ENCODE measurements around the gene ADCY7. TPM values are rescaled to one million over a fixed set of nuclear protein-coding genes. Genes with fewer than 3 reads are reported as not detected.

Gene ADCY7
- total RNA-seq, 1 experiment from 2014 or later, result 38.5 TPM

DNA sequence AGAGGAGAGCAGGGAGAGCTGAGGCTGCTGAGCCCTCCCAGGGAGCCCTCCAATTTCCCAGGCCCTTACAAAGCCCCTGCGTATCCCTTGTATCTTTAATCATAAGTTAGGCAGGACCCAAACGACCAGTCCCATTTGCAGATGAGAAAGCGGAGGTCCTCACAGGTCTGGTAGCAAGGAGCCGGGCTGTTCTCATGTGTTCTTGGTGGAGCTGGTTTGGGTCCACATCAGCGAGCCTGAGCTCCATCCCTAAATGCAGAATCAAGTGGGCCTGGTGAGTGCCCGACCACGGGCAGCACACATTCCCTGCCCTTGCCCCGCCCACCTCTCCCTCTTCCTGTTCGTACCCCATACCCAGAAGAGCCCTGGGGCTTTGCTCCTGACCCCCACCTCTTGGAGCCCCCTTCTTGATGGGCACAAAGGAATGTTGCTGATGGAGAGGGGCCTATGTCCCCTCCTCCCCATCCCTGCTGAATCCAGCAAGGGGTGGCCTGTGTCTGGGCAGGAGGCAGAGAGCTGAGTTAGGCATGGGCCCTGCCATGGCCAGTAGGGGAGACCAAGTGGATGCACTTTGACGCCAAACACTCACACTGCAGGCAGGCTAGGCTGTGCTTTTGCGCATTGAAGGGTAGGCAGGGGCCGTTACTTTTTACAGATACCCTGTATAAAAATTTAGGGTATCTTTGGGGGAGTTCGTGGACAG, 18.3 kb upstream of the ADCY7 start:
- no peak for DNase-seq (ENCODE audit: low read depth)

DNA sequence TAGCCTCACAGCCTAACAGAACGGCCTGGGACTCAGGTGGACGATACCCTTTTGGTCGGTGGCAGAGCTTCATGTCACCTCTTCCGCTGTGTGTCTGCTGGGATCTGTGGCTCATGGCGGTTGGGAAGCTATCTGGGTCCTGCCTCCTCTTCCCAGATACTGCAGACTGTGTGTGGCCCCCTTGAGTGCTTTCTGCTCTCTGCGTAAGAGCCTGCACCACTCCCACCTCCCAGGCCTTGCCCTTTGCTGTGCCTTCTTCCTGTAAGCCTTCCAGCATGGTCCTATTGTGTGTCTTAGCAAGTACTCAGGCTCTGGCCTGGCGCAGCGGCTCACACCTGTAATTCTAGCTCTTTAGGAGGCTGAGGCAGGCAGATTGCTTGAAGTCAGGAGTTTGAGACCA, 17.5 kb upstream of the ADCY7 start:
- no peak for DNase-seq (ENCODE audit: low read depth)

DNA sequence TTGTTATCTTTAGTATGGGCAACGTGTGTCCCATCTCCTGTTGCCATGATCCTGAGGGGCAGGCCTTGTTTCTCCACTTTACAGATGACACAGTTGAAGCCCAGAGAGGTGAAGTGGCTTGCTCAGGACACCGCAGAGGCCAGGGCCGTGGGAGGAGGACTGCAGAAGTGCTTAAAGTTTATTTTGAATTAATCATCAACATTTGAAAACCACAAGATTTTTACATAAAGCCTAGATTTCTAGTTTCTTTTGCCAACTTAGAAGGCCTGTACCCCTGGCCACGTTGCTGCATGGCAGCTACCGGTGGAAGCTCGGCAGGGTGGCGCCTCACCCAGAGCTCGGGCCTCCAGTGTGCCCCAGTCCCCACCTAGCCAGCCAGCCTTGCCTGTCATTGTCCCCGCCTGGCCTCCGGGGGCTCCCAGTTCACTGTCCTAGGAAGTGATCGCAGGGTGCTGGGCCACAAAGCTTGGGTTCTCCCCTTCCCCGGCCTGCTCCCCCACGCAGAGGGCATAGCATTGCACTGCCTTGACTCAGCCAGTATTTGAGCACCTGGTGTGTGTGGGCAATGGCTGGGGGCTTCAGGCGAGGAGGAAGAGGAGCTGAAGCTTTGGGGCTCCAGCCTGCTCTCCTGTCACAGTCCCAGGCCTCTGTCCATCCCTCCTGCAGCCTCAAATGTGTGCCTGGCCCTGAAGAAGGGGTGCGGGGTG, 14.8 kb upstream of the ADCY7 start:
- peak; percentile 92 for DNase-seq (ENCODE audit: low read depth)

DNA sequence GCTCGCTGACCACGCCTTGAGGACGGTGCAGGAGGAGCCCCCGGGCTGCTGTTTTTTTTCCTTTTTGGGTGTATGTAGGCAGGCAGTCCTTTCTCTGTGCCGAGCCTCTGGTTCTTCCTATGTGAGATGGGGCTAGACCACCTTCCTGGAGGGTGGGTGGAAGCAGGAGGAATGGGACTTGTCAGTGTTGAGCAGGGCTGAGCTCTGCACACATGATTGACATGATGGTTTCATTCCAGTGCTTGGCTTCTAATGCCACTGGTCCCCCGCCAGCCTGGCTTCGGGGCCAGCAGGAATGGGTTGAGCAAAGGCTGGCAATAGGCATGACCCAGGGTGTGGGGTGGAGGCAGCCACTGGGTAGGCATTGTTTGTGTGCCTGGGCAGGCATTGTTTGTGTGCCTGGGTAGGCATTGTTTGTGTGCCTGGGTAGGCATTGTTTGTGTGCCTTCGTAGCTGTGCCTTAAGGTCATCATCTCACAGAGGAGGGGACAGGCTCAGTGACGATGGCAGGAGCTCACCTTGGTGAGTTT, 14.2 kb upstream of the ADCY7 start:
- DNase-seq (ENCODE audit: low read depth), result no peak

DNA sequence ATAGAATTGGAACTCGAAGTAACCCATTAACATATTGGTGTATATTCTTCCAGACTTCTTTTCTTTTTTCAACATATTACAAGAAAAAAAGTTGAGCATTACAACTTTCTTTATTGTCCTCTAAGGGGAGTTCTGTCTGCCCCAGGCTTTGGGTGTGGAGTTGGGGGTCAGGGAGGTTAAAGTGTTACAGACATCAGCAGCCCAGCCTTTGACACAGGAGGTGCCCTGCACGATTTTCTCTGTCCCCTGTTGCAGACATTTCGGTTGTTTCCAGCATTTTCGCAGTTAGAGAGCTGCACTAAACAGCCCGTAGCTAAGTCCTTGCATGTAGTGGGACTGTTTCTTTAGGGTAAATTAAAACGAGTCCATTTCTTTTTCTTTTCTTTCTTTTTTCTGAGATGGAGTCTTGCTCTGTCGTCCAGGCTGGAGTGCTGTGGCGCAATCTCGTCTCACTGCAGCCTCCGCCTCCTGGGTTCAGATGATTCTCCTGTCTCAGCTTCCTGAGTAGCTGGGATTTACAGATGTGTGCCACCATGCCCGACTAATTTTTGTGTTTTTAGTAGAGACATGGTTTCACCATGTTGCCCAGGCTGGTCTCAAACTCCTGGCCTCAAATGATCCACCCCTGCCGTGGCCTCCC, 13.4 kb upstream of the ADCY7 start:
- DNase-seq (ENCODE audit: low read depth), result no peak

DNA sequence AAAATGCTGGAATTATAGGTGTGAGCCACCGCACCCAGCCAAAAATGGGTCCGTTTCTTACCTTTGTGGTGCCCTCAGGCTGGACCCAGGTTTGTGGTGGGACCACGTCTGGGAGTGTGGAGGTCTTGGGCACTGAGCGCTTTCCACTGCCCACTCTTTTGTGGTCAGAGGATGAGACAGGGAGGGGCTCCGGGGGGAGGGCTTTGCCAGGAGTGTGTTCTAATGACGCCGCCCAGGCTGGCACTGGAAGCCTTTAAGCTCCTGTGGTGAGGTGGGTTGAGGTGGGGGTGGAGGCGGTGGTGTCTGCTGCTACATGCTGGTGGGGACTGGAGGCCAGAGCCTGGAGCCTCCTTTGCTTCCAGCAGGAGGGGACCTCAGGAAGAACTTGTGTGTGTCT, 12.8 kb upstream of the ADCY7 start:
- no peak for DNase-seq (ENCODE audit: low read depth)

DNA sequence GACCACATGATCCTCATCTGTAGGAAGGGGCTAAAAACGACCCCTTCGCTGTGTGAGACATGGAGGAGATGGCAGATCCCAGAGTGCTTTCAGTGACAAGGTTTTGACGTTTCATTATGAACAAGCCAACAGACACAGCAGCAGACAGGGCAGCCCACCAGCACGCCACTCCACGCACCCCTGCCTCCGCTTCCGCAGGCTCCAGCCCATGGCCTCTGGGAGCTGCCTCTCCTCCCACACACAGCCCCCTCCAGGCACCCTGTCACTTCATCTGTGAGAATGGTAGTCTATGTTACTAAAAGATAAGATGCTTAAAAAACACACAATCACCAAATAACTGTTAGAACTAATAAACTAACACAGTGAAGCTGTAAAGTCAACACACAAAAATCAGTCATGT, 12.3 kb upstream of the ADCY7 start:
- DNase-seq (ENCODE audit: low read depth), result no peak

DNA sequence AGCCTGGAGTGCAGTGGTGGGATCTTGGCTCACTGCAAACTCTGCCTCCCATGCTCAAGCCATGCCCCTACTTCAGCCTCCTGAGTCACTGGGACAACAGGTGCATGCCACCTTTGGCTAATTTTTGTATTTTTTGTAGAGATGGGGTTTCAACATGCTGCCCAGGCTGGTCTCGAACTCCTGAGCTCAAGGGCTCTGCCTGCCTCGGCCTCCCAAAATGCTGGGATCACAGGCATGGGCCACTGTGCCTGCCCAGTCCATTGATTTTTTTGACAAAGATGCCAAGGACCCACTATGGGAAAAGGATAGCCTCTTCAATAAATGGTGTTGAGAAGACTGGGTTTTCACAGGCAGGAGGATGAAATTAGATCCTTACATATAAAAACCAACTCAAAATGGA, 10.8 kb upstream of the ADCY7 start:
- DNase-seq (ENCODE audit: low read depth), result no peak

DNA sequence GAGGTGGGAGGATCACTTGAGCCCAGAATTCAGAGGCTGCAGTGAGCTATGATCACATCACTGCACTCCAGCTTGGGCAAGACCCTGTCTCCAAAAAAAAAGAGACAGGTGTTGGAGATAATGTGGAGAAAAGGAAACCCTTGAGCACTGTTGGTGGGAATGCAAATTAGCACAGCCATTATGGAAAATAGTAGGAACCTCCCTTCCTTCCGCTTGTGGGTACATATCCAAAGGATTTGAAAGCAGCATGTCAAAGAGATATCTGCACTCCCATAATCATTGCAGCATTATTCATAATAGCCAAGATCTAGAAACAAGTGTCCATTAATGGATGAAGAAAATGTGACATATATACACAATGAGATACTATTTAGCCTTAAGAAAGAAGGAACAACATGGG, 9.7 kb upstream of the ADCY7 start:
- no peak for DNase-seq (ENCODE audit: low read depth)

DNA sequence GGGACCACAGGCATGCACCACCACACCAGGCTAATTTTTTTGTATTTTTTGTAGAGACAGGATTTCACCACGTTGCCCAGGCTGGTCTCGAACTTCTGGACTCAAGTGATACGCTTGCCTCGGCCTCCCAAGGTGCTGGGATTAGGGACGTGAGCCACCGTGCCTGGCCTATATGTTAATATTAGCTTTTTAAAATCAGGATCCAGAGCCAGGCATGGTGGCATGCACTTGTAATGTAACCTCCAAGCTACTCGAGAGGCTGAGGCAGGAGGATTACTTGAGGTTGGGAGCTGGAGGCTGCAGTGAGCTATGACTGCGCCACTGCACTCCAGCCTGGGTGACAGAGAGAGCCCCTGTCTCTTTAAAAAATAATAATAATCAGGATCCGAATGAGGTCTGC, 8.5 kb upstream of the ADCY7 start:
- DNase-seq (ENCODE audit: low read depth), result no peak

DNA sequence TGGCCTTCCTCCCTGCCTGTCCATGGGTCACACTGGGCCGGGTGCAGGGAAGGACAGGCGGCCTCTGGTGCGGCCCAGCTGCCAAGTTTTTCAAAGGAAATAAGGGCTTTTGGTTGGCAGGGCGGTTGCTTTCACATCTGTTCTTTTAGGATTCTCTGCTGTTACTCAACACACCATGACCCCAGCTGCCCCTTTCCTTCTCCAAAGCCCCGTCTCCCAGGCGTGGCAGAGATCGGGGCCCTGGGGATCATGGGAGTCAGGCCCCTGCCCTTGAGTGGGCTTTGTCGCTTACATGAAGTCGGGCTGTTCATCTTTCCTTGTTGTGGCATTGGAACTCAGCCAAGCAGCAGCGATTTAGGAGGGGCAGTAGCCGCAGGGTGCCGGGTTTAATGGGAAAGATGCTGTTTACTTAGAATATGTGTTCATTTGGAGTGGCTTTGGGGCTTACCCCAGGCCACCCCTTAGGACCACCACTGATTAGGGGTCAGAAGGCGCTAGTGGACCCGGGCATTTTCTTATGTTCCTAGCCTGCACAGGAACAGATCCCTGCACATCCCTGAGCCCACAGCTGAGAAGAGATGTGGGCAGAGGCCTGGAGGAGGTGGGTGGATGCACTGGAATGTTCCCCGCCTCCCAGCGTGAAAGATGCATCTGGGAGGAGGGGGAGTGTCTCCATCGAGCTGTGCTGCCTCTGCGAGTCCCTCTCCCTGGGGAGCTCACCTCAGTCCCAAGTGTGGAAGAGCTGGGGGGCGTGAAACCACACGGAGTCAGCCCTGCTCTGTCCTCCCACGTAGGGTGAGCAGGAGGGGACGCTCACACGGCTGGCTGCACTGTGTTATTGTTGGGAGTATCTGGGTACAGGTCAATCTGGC, 6.8 kb upstream of the ADCY7 start:
- DNase-seq (ENCODE audit: low read depth), result peak; percentile 90

DNA sequence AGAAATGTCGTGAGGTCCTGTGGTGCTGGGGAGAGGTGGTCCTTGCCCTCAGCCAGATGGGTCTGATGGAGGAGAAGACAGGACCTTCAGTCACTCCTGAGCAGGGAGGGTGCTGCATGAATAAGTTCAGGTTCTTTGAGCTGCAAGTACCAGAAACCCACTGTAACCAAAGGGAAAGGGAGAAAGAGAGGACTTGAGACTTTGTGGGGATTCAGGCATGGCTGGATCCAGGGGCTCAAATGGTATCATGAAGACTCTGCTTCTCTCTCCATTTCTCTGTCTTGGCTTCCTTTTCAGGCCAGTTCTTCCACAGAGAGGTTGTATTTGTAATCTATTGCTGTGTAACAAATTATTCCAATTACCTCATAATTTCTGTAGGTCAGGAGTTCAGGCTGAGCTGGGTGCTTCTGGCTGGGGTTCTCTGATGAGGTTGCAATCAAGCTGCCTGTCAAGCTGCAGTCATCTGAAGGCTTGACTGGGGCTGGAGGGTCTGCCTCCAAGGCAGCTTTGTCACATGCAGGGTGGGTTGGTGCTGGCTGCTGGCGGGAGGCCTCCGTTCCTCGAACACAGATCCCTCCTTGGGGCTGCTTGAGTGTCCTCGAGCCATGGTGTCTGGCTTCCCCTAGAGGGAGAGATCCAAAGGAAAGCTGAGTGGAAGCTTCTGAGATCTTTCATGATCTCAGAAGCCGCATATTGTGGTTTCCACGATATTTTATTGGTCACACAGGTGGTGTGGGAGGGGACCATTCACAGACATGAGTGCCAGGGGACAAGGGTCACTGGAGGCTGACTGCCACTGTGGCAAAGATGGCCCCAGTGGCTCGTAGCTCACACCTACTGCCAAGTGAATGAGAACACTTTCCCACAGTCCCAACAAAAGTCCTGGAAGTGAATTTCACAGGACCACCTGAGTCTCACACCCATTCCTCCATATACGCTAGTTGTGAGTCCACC, 5.9 kb upstream of the ADCY7 start:
- no peak for DNase-seq (ENCODE audit: low read depth)

DNA sequence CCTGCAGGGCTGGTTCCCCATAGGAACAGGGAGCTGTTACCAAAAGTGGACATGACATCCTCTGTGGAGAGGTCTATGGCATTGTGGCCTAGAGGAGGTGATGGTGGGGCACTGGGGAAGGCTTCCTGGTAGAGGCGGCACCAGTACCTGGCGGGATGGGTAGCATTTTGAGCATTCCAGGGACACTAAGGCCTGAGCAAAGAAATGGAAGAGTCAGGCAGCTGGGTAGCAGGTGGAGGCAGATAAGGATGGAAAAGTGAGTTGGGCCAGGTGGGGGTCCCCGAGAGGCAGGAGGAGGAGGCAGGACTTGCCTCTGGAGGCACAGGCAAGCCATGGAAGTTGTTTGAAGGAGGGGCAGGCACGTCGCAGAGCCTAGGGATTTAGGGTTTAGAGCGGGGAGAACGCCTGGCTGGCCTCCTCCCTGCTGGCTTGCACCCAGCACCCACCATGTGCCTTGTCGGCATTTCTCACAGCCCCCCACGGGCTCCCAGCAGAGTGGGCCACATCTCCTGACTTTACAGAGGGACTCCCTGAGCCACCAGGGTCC, 5.1 kb upstream of the ADCY7 start:
- DNase-seq (ENCODE audit: low read depth), result no peak

DNA sequence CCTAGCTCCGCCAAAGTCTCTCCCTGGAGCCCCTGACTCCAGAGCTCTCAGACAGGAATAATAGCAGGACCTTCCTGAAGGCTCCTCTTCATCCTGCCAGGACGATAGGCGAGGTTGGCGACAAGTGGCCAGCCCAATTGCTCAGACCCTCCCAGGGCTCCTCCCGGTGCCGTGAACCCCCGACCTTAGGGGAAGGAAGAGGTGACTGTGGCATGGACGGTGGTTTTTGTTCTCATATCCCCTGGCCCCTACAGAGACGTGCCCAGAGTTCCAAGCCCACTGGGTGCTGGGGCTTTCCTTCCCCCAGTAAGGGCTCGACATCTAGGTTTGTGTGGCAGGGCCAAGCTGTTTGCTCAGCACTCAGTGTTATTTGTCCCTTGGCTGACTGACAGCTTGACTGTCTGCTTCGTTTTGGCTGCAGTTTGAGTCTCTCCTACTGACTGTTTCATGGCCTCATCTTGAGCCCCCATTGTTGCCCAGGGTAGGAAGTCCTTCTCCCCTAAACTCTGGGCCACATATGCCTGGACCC, 4.6 kb upstream of the ADCY7 start:
- no peak for DNase-seq (ENCODE audit: low read depth)

DNA sequence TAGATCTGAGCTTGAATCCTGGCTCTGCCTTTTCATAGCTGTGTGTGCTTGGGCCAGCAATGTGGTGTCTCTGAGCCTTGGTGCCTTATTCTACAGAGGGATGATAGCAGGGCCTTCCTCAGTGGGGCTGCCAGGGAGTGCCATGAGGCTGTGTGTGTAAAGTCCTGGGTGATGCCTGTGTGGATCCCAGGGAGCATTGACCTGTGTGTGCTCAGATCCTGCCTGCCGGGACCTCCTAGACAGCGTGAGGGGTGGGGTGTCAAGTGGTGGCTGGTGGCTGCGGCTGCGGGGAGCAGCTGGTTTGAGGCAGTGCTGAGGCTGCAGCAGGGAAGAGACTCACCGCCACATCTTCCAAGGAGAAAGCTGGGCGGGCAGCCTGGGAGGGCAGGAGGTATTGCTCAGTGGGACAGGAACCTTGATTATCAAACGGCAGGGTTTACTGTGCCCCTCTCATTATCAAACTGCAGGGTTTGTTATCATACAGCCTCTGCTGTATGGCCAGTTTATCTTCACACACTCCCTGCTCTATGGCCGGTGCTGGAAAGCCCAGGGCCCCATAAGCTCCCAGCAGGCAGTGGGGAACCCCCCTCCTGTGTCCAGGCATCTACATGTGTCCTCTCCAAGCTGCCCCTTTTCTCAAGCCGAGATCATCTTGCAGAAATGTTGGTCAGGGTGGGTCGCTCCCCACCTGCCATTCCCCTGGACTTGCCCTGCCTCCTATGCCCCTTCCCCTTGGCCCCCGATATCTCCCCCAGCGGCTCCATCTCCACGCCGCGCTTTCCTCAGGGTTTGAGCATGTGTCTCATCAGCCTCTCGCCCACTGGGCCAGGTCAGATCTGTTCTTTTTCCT, 3.1 kb upstream of the ADCY7 start:
- no peak for DNase-seq (ENCODE audit: low read depth)

DNA sequence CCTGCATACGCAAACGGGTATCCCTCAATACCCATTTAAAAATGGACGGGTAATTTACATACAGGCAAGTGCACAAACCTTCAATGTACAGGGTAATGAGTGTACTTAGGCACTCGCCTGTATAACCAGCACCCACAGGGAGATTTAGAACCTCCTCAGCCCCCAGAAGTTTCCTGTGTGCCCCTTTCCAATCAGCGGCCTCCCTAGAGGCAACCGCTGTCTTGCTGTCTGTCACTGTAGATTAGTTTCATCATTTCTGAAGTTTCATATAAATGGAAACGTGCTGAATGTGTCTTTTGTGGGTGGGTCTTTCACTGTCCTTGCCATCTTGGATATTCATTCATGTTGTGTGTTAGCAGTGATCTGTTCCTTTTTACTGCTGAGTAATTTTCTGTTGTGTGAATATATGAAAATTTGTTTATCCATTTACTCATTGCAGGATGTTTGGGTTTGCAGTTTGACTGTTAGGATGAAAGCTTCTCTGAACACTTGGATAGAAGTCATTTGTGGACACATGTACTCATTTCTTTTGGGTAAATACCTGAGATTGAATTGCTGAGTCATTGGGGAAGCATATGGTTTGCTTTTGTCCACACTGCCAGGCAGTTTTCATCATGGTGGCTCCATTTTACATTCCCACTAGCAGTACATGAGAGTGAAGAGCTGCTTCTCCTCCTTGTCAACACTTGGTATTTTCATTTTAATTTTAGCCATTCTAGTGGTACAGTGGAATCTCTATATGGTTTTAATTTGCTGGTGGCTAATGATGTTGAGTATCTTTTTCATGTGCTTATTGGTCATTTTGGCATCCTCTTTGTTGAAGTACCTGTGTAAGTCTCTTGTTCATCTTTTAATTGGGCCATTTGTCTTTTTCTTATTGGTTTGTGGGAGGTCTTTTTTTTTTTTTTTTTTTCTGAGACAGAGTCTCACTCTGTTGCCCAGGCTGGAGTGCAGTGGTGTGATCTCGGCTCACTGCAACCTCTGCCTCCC, 2.1 kb upstream of the ADCY7 start:
- DNase-seq (ENCODE audit: low read depth), result peak; percentile 35

DNA sequence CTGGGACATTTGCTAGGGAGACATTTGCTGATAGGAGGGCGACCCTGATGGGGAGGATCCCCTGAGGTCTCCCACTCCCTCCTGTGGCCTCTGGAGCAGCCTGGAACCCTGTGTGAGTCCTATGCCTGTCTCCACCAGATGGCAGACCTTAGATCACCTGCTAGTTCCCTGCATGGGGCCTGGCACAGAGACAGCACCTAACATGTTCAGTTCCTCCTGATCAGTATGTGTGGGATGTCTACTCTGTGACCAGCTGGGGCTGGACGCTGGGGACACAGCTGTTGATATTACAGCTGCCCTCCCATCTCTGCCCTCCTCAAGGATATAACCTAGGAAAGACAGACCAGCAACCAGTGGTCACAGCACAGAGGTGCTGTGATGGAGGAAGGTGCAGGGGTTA, 1.1 kb upstream of the ADCY7 start:
- DNase-seq (ENCODE audit: low read depth), result peak; percentile 82

All from LHCN-M2 (cell line).